HG03378 (cell line): ENCODE results near the gene GOSR2.

Experiments used
- ATAC-seq: cut with Tn5 transposase; IDR thresholded peaks from one replicate; pipeline ENCODE4 v1.9.1; 2021; ENCODE audit warnings: mild to moderate bottlenecking, moderate library complexity; ENCODE audit not compliant: unreplicated experiment

Gene GOSR2

GRCh38 chr17:46958041-46958591 lies 35.2 kb downstream of the GOSR2 start:
- no peak for ATAC-seq

- no peak for ATAC-seq
Measured at GRCh38 chr17:46960152-46960551, 37.2 kb downstream of the GOSR2 start.

- no peak for ATAC-seq
Measured at GRCh38 chr17:46962374-46962790, 39.4 kb downstream of the GOSR2 start.

- no peak for ATAC-seq
Measured at GRCh38 chr17:46963571-46963970, 40.6 kb downstream of the GOSR2 start.

GRCh38 chr17:46964315-46965265 lies 41.6 kb downstream of the GOSR2 start:
- no peak for ATAC-seq

- no peak for ATAC-seq
Measured at GRCh38 chr17:46968224-46968834, 45.4 kb downstream of the GOSR2 start.

- no peak for ATAC-seq
Measured at GRCh38 chr17:46968896-46969295, 45.9 kb downstream of the GOSR2 start.

GRCh38 chr17:46971647-46972300 lies 48.8 kb downstream of the GOSR2 start:
- no peak for ATAC-seq

GRCh38 chr17:46972346-46972745 lies 49.4 kb downstream of the GOSR2 start:
- ATAC-seq, result no peak

GRCh38 chr17:46974086-46974485 lies 51.1 kb downstream of the GOSR2 start:
- ATAC-seq, result no peak

- ATAC-seq, result no peak
Measured at GRCh38 chr17:46975287-46975686, 52.3 kb downstream of the GOSR2 start.

GRCh38 chr17:46976626-46977270 lies 53.8 kb downstream of the GOSR2 start:
- no peak for ATAC-seq

GRCh38 chr17:46977348-46977747 lies 54.4 kb downstream of the GOSR2 start:
- no peak for ATAC-seq

GRCh38 chr17:46977750-46978488 lies 55.0 kb downstream of the GOSR2 start:
- ATAC-seq, result no peak

- ATAC-seq, result no peak
Measured at GRCh38 chr17:46978489-46979146, 55.7 kb downstream of the GOSR2 start.

GRCh38 chr17:46979147-46979863 lies 56.3 kb downstream of the GOSR2 start, which contains the start of gene RPRML:
TSS of gene RPRML (minus strand) at chr17:46979253. CDS start at chr17:46979007, 246 bp downstream.
- no peak for ATAC-seq

GRCh38 chr17:46982577-46982976 lies 59.6 kb downstream of the GOSR2 start:
- ATAC-seq, result no peak

GRCh38 chr17:46983782-46984181 lies 60.8 kb downstream of the GOSR2 start:
- ATAC-seq, result no peak

- ATAC-seq, result no peak
Measured at GRCh38 chr17:46984341-46984740, 61.4 kb downstream of the GOSR2 start.
